Heart left ventricle (tissue), 16 donors: ENCODE data around the gene KRTAP4-16. TPM values are rescaled to one million over a fixed set of nuclear protein-coding genes. Genes with fewer than 3 reads are reported as not detected.
"Not testable (repeated sequence)": the region's sequence is repeated elsewhere in the genome, so short reads cannot be mapped to it uniquely, and the experiment has no call there.

Source experiments
- ATAC-seq, 4 donors: fragments of 200-7000 bp; cut with Tn5 transposase; one replicate each; pipeline ENCODE4 v1.9.1; 2020 to 2022; ENCODE audit warnings: moderate library complexity in 4 of 4, mild to moderate bottlenecking in 3 of 4, moderate number of reproducible peaks in 1 of 4
- DNase-seq, 5 donors: peaks; one replicate each; pipeline ENCODE4 v3.0.0-alpha.2; 2020
- H3K27ac ChIP-seq, 12 donors: fragments of 200-600 bp; sonication (generic) in 4 of 12; one replicate each; pipeline versions ENCODE4 v1.5.0 to v1.8.0; 2016 to 2022; ENCODE audit warnings: mild to moderate bottlenecking in 2 of 12
- H3K27me3 ChIP-seq, 9 donors: fragments of 200-600 bp; sonication (generic) in 2 of 9; one replicate each; pipeline versions ENCODE4 v1.5.1 to v1.8.0; 2016 to 2022; ENCODE audit warnings: mild to moderate bottlenecking in 3 of 9
- H3K36me3 ChIP-seq, 9 donors: fragments of 200-600 bp; sonication (generic) in 2 of 9; one replicate each; pipeline versions ENCODE4 v1.5.0 to v1.8.0; 2018 to 2022; ENCODE audit warnings: mild to moderate bottlenecking in 2 of 9
- H3K4me1 ChIP-seq, 12 donors: fragments of 200-600 bp; sonication (generic) in 4 of 12; one replicate each; pipeline versions ENCODE4 v1.5.0 to v1.8.0; 2016 to 2022; ENCODE audit warnings: mild to moderate bottlenecking in 3 of 12
- H3K4me3 ChIP-seq, 12 donors: fragments of 200-600 bp; sonication (generic) in 4 of 12; one replicate each; pipeline versions ENCODE4 v1.5.0 to v1.8.0; 2017 to 2022; ENCODE audit warnings: mild to moderate bottlenecking in 9 of 12, moderate library complexity in 4 of 12
- H3K9me3 ChIP-seq, 12 donors: fragments of 200-600 bp; sonication (generic) in 4 of 12; one replicate each; pipeline versions ENCODE4 v1.5.0 to v1.8.0; 2016 to 2022; ENCODE audit warnings: mild to moderate bottlenecking in 1 of 12
- CTCF ChIP-seq, 12 donors: fragments of 200-600 bp; sonication (generic) in 4 of 12; IDR thresholded peaks; one replicate each; pipeline versions ENCODE4 v1.5.0 to v1.8.0; 2018 to 2022; ENCODE audit warnings: antibody characterized with exemption in 12 of 12, mild to moderate bottlenecking in 5 of 12
- POLR2A ChIP-seq, 2 donors: fragments of 450-650 bp; IDR thresholded peaks; one replicate each; pipeline ENCODE4 v1.6.1; 2017; ENCODE audit warnings: antibody characterized with exemption in 2 of 2, mild to moderate bottlenecking in 2 of 2, moderate library complexity in 2 of 2
- WGBS, 4 donors: extraction: QIAGEN DNeasy Blood & Tissue Kit in 2 of 4; methylation state at CpG; one replicate each; pipeline versions ENCODE4 v1.1.5 to v1.1.7; 2013 to 2018; 5-methylcytosine and 5-hydroxymethylcytosine counted together
- intact Hi-C, 10 donors: fragments of 100-400 bp; cut with DNase I; formaldehyde crosslinking; loops; one replicate each; pipeline versions ENCODE4 v1.11.1 to v1.14.2; 2022
- polyA plus RNA-seq, 2 donors: library from polyadenylated mRNA; stranded (reverse); fragments of 200-250 nt; gene quantifications; one replicate each; pipeline ENCODE4 v1.2.3, GENCODE V29; 2013
- total RNA-seq, 9 donors: library from RNA; depleted of rRNA in 2 of 9; stranded (reverse); fragments of >200 nt in 2 of 9; fragmentation: NEBNext Ultra II Directional in 3 of 9; extraction: Animal tissue kit (Norgen Biotek cat#: 25700) in 3 of 9; gene quantifications; one replicate each; pipeline versions ENCODE4 v1.1.0 to v1.2.4, GENCODE V29; 2016 to 2023
- donor health status: ischemic (EF 13 %, LVEDD 7.1; RV severe dilation, severe dysfunction).
- donor health status: healthy with polysubstance abuse.
- donor health status: DM: no; HTN: yes; CAD: no.
- donor health status: DM: no; HTN: no; CAD: no.
- donor health status: ischemic (EF 25% LVEDD 6.9; RV normal size, moderate dysfunction).
- donor health status: ischemic (EF 25% LVEDD 5.7; RV mildly dilated, moderate dysfunction).
- donor health status: healthy.
- donor health status: DM: yes; HTN: yes; CAD: no.
- donor health status: ischemic (EF 35%, LVEDD 5.7; RV mildly dilated, moderate dysfunction).
- donor health status: nonischemic (EF 11% LVEDD 7.7; RV severe dilation, severe dysfunction).
- donor health status: DM: yes; HTN: yes; CAD: no.
- donor health status: PGD.
- donor health status: ischemic (EF 29% LVEDD 5.4; RV normal size, mild dysfunction).
- donor health status: nonischemic (EF 23%, LVEDD 6.1; RV moderate dilation, normal function).

KRTAP4-16 gene
- total and polyA plus RNA-seq, 11 donors = not detected

GRCh38 chr17:41063449-41063848, 38.6 kb downstream of the KRTAP4-16 start:
- 81 to 91% (median 85%) methylated on average over 4 of the region's 4 CpGs for WGBS, 4 donors
- H3K4me1 ChIP-seq = no peaks in the 10 kb centered on the region
- no peak overlapping the region for H3K27ac ChIP-seq
- no peak for DNase-seq
- no peaks in the 10 kb centered on the region for H3K36me3 ChIP-seq
- TF ChIP-seq POLR2A (IDR thresholded peaks at IDR 0.05) = no peak
- TF ChIP-seq CTCF (IDR thresholded peaks at IDR 0.05) = no peak
- H3K4me3 ChIP-seq = no peak overlapping the region
- ATAC-seq = no peak
- H3K9me3 ChIP-seq = no peaks in the 10 kb centered on the region
- H3K27me3 ChIP-seq = peaks cover 0 to 43% (median 17%) of the 10 kb centered on the region in 9 donors
- intact Hi-C loops = no loop called here

GRCh38 chr17:41061964-41062363, 40.0 kb downstream of the KRTAP4-16 start:
- H3K36me3 ChIP-seq = no peaks in the 10 kb centered on the region
- no peak overlapping the region for H3K4me3 ChIP-seq
- H3K9me3 ChIP-seq = peaks cover 0 to 6% (median 0%) of the 10 kb centered on the region in 12 donors
- no peaks in the 10 kb centered on the region for H3K4me1 ChIP-seq
- H3K27ac ChIP-seq = no peak overlapping the region
- DNase-seq (no peak), ATAC-seq (no peak)
- peaks cover 0 to 58% (median 27%) of the 10 kb centered on the region in 9 donors for H3K27me3 ChIP-seq
- intact Hi-C loops = no loop called here
- TF ChIP-seq POLR2A (IDR thresholded peaks at IDR 0.05) = no peak
- no peak for TF ChIP-seq CTCF (IDR thresholded peaks at IDR 0.05)
- whole genome bisulfite sequencing, 4 donors = 64 to 82% (median 73%) methylated on average over 1 of the region's 1 CpG

GRCh38 chr17:41060052-41060604, 41.9 kb downstream of the KRTAP4-16 start, which contains the start of gene KRTAP2-3:
Gene KRTAP2-3 (minus strand): TSS chr17:41060114. CDS start chr17:41060050, 64 bp downstream.
- DNase-seq (no peak), ATAC-seq (no peak)
- intact Hi-C loops = no loop called here
- TF ChIP-seq POLR2A (IDR thresholded peaks at IDR 0.05) = no peak
- no peak for TF ChIP-seq CTCF (IDR thresholded peaks at IDR 0.05)
- no peak within 1 kb of the TSS for H3K27ac ChIP-seq
- H3K9me3 ChIP-seq = peaks cover 0 to 6% (median 0%) of the 10 kb centered on the region in 12 donors
- no peaks in the 10 kb centered on the region for H3K36me3 ChIP-seq
- H3K4me1 ChIP-seq = no peaks in the 10 kb centered on the region
- 54 to 62% (median 58%) methylated on average over 6 of the region's 6 CpGs for WGBS, 4 donors
- no peak within 1 kb of the TSS for H3K4me3 ChIP-seq
- peaks cover 0 to 64% (median 27%) of the 10 kb centered on the region in 9 donors for H3K27me3 ChIP-seq

GRCh38 chr17:41059276-41060051, 42.5 kb downstream of the KRTAP4-16 start:
- ATAC-seq, H3K9me3 ChIP-seq, H3K4me3 ChIP-seq, H3K4me1 ChIP-seq, DNase-seq, H3K36me3 ChIP-seq, intact Hi-C loops, H3K27ac ChIP-seq: not testable (repeated sequence)
- WGBS, 4 donors = 24 to 31% (median 25%) methylated on average over 8 to 12 of the region's 31 CpGs
- peaks cover 0 to 63% (median 27%) of the 10 kb centered on the region in 9 donors for H3K27me3 ChIP-seq
